GM21786 (cell line): ENCODE measurements around the gene TERC.

Source experiments
- ATAC-seq: cut with Tn5 transposase; IDR thresholded peaks from one replicate; pipeline ENCODE4 v1.9.1; 2021; ENCODE audit not compliant: unreplicated experiment

Gene TERC

DNA sequence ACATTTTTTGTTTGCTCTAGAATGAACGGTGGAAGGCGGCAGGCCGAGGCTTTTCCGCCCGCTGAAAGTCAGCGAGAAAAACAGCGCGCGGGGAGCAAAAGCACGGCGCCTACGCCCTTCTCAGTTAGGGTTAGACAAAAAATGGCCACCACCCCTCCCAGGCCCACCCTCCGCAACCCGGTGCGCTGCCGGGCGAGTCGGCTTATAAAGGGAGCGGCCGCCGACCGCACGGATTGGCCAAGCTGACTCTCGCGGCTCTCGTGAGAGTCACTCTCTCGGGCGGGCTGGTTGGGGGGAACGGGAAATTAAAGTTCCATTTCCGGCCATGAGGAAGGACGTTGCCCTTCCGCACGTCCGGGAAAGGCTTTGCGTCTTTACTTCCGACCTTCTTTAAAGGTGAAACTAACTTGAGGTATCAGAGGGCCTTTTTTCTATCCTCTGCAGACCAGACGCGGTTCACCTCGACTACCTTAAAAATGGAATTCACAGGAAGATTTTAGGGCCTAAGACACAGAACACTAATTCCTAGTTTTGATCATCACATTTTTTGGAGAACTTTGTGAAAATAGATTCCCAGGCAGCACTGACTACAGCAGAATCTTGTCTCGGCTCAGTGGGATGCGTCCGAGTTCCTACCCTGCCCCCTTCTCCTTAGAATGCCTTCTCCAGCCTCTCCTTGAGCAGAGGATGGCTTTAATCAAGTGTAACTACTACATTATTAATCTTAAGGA lies at the start of gene TERC:
TSS of gene TERC (minus strand) at position 179 of the 731 bp plus-strand sequence.
- peak; percentile 71 for ATAC-seq

DNA sequence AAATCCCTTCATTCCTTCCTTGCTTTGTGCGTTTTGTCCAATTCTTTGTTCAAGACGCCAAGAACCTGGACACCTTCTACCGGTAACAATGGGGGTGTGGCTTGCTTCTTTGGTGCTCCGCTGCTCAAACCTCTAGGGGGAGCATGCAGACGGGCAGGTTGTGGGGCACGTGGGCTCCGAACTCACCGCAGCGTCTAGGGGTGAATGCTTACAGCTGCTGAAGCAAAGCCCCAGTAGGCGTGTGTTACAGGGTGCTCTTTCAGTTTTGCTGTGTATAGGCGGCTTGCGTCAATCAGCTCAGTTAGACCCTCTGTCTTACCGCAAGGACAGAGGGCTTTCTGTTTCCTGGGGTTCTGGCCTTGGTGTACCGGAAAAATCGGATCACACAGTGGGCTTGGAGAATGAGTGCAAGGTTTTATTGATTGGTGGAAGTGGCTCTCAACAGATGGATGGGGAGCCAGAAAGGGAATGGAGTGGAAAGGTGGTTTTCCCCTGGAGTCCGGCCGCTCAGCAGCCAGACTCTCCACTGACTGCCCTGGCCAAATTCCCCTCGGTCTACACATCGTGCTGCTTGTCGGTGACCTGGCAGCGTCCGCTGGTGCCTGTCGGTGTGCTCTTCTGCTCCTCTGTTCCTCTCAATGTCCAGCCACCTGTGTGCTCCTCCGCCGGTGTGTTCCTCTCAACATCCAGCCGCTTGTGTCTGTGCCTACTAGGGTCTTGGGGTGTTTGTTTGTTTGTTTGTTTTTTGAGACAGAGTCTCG lies 49.1 kb upstream of the TERC start:
- ATAC-seq = peak; percentile 84

DNA sequence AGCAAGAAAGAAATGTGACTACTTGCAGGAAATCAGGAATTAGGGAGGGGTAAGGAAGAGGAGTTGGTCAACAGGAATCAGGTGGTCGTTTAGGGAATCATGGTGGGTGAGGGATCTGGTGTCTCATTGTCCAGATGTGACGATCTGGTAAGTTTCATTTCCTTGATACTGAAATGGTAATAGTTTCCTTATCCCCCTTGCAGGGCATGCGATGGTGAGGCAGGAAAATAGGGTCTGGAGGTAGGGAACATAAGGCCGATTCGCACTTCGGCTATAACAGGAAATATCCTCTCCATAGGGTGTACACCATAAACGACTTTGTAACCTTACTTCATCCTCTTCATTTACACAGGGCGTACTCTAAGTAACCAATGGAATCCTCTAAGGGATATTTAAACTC lies 48.4 kb upstream of the TERC start:
- ATAC-seq = no peak

DNA sequence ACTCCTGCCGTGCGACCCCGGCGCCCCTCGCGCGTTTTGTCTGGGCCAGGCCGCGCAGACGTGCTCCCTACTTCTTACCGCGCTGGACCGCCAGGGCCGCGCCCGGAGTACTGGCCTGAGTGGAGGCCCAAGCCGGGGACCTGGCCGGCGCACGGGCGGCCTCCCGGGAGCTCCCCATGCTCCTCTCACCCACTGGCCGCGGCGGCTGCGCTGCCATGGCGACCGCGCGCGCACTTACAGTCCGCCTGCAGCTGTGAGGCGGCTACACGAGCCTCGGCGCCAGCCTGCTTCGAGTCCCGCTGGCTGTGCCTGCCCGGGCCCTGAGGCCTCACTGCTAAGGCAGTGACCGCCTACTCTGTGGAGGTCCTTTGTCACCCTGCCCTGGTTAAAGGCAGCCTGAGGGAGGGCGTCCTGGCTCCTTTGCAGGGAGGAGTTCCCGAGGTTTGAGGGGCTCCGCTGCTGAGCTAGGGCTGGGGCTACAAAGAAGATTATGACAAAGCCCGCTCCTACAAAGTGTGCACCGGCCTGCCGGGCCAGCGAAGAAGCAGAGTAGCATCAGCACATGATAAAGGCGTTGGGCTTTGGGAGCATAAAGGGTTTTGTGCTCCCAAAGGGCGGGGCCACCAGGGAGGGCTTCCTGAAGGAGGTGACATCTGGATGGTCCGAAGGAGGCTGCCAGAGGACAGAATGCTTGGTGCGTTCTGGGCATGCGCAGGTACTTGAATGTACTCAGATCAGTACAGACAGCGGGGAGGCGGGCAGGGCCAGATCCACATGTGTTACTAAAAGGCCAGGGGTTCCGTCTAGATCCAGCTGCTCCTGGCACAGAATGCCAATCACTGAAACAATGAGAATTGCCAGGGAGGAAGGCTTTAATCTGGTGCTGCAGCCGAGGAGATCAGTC lies 47.7 kb upstream of the TERC start, which contains the start of the genes LRRC34 and LRRIQ4:
TSS of gene LRRC34 (minus strand) at position 573 of the 904 bp plus-strand sequence. CDS start at position 217, 356 bp downstream.
TSS of gene LRRIQ4 (plus strand) at position 539 of the 904 bp plus-strand sequence. CDS start 9,052 bp downstream, outside the sequence.
- ATAC-seq = peak; percentile 58

DNA sequence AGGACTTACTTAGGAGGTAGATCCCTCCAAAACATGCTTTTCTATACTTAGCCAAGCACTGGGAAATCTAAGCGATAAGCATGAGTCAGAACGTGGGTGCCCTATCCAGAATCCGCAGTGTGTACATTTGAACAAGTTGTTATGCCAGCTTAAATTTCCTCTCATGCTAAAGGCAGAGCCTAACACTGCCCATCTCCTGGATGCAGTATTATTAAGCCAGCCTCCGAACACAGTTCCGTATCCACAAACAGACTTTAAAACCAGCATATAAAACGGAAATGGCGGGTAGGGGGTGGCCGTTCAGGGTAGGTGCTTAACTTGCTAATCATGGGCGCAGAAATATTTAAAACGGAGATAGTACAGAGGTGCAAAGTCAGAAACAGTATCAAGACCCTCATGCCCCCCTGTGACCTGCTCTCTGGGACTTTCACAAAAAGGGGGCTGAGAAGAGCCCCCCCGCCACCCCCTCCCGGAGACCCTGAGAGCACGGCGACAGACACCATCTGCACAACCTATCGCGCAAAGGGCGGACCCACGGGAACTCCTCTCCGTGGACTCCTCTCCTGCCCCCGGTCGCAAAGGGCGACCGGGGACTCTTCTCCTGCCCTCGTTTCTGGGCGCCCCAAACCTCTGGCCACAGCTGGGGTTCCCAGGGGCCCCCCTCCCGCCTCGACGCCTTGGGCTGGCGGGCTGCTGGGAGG lies 46.9 kb upstream of the TERC start:
- peak; percentile 2 for ATAC-seq

DNA sequence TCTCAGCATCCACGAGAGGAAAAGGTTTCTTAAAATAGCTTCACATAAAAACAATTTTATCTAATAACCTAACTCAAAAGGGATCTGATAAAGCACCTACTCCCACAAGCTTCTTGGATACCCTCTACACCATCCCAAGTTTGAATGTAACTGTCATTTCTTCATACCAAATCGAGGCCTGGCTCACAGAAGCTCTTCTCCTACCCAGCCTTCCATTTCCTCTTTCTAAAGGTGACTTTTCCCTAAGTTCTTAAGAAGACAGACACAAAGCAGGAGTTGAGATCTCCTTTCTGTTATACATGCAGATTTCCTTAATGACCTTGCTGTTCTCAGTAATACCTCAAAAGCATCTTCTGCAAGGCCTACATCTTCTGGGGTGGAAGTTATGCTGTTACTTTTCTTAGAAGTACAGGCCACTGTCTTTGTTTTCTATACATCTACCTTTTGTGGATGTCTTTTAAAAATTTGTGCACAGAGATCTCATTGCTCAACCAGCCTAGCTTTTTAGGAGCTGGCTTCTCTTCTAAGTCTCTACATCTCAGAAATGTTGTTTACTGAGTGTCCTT lies 44.5 kb upstream of the TERC start:
- ATAC-seq = no peak

DNA sequence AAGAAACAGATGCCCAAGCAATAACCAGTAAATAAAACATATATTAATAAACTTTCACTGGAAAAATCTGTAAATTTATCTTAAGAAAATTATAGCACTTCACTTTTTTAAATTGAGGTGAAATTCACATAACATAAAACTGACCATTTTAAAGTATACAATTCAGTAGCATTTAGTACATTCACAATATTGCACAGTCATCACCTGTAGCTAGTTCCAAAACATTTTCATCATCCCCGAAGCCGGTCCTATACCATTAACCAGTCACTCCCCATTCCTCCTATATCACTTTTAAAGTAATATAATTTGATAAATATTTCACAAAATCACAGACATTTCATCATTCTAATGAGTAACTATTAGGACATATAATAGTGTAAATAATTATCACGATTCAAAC lies 39.8 kb upstream of the TERC start:
- no peak for ATAC-seq

DNA sequence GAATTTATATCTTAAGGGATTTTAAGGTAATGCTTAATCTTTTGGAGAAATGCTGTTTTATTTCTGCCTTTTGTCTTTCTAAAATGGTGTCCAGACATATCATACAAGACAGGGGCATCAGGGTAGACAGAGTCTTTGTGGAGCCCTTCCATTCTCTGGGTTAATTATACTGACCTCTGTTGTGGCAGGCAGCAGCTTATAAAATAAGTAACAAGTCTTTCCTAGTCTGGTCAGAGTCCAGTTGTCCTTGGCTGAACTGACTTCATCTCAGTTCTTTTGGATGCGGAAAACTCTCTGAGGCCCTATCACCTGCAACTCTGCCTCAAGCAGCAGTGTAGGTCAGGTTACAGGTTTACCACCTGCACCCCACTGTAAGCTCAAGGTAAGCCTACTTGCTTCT lies 27.5 kb upstream of the TERC start:
- ATAC-seq = no peak

DNA sequence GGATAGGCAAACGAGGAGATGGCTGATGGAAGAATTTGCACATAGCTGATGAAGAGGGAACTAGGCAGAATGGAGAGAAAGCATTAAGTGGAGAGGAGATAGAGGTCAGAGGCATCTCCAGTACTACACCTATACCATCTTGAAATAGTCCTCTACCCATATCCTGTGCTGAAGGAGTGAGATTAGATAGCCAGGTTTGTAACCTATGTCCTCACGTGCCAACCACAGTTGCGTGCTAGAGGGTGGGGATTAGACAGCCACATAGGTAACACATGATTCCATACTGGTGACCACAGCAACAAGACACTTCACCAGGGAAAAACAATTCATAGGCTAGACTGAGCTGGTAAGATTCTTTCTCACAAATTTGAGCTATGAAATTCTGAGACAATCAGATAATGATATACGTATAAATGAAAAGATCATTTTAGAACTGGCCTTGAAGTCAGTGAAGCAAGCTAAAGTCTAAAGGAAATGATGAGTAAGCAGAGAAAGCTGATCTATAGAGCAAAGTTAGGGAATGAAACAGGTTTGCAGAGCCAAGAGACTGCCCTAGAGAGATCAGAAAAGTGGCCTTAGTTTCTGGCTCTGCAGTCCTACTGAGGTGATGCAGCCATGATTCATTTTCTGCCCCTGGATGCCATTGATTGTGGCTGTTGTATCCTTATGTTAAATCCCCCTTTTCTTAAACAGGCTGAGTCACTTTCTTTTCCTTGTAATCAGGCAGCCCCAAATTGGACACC lies 26.0 kb upstream of the TERC start:
- ATAC-seq = no peak

DNA sequence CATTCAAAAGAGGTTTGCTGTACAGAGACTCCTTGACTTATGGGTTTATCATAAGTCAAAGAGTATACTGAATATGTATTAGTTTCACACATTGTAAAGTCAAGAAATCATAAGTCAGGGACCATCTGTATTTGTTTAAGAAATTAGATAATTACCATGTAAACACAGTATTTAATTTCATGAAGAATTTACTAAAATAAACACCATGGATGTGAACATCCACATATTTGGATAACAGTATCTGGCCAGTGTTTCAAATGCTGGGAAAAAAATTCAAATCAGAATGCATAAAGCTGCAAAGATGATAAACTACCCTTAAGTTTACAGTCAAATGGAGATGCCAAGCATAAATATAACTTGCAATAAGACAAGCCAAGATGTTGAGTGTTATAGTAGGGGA lies 25.4 kb upstream of the TERC start:
- no peak for ATAC-seq

DNA sequence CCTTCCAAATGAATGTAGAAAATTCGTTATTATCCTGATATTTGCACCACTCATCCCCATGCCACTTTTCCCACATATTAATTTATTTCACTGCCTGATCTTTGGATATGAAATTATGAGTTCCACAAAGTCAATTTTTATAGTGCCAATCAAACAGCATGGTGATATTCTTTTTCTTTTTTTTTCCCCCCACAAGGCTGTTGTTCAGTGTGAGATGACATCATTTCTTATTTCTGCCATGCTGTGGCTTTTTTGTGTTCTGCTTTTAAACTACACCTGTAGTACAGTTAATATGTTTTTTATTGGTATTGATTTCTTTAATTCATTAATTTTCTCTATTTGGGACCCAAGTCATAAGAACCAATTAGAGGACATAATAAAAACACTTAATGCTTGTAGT lies 22.9 kb upstream of the TERC start:
- no peak for ATAC-seq

DNA sequence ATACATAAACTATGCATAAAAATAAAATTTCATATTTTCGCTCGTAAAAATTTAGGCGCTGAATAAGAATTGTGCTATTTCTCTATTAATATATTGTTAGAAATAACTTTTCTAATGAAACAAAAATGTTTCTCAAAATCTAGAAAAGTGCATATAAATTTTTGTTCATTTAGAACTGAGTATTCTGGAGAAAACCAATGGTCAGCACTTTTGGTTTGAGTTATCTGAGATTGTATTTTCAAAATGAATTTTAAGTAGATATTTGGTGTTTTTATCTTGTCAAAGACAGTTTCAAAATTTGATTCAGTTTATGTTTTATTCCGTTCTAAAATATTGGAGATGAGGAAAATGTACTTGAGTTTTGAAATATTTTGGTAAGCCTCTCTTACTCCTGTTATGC lies 22.3 kb upstream of the TERC start:
- no peak for ATAC-seq

DNA sequence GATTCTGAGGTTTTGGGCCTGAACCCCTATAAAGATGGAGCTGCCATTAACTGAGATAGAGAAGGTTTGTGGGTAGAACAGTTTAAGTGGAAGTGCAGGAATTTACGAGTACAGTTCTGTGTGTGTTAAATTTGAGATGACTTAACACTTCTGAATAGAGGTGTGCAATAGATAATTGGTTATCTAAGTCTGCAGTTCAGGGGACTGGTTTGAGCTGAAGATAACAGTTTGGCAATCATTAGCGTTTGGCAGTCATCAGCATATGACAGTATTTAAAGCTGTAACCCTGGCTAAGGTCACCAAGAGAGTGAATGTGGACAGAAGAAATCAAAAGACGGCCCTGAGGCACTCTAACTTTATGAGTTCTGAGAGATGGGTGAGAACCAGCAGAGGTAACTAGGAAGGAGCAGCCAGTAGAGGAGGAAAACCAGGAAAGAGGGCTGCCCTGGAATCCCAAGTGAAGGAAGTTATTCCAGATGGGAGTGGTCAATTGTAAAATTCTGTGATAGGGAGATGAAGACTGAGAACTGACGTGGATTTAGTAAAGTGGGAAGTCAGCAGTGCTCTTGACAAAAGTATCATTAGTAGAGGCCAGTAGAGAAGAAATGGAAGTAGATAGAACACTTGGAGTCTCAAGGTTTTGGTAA lies 16.5 kb upstream of the TERC start:
- ATAC-seq = no peak

DNA sequence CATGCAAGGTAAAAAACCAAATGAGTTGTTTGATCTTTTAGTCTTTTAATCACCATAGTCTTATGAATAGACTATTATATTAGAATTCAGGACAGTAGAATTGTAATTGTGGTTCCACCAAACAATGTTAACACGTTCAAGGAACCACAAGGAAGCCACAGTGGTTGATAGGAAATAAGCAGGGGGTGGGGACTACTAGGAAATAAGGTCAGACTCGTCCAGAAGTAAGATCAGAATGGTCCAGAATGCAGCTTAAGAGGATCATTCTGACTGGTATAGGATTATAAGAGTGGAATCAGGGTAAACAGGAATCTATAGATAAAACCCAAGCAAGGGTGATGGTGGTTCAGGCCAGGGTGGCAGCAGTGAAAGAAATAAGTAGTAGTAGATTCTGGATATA lies 15.9 kb upstream of the TERC start:
- no peak for ATAC-seq

DNA sequence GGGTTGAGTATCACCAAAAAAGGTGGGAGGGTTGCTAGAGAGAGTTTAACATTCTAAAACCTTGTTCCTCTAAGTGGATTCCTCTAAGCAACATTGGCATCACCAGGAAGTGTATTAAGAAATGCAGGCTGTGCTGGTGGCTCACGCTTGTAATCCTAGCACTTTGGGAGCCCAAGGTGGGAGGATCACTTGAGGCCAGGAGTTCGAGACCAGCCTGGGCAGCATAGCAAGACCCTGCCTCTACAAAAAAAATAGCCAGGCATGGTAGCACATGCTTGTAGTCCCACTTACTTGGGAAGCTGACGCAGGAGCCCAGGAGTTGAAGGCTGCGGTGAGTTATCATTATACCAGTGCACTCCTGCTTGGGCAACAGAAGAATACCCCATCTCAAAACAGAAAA lies 13.0 kb upstream of the TERC start:
- ATAC-seq = no peak

DNA sequence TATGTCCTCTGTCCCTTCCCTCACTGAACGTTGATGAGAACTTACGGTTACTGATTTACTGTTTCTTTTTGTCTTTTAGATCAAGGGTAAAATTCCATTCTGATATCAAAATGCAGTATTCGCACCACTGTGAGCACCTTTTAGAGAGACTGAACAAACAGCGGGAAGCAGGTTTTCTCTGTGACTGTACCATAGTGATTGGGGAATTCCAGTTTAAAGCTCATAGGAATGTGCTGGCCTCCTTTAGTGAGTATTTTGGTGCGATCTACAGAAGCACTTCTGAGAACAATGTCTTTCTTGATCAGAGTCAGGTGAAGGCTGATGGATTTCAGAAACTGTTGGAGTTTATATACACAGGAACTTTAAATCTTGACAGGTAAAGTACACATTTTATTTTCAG lies 9.3 kb upstream of the TERC start:
- ATAC-seq = no peak

DNA sequence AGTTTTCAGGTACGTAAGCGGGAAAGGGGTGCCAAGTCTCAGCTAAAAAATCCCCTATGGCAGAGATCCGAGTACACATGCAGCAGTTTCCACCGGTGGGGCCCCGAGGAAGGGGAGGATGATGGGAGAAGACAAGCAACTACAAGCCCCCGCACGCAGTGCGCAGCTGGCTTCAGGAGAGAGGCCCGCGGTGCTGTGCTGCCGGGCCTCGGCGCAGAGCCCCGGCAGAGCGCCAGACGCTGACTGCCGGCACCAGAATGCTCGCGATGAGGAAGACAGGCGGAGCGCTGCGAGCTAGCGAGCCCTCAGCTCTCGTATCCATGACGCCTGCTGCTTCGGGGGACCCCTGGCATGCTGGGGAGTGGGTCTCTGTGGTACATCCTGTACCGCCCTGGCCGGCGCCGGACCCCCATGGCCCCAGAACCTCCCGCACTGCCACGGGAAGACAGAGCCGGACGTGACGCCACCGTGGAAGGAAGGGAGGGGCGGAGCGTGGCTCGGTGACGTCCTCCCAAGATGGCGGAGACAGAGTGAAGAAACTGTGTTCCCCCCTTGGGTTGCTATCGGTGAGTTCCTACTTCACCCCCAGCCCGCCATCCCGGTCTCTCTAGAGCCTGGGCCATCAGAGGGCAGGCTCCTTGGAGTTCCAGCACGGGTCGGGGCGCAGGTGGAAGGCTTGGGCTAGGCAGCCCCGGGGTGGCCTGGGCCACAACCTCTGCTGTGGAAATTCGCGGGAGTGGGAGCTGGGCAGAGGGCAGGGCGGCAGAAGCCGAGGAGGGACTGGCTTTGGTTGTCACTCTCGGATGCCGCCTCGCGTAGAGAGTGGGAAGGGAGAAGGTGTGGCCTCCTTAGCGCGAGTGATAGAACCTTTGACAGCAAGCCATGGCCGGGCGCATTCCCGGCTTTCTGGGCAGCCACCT lies 8.3 kb upstream of the TERC start, which contains the start of gene MYNN:
TSS of gene MYNN (plus strand) at position 500 of the 920 bp plus-strand sequence. CDS start 900 bp downstream, outside the sequence.
- peak; percentile 83 for ATAC-seq
